HG03025 (cell line): Measurements from ENCODE around the gene POLR2F.
"Not testable (repeated sequence)": the region's sequence is repeated elsewhere in the genome, so short reads cannot be mapped to it uniquely, and the experiment has no call there.

Source experiments
- ATAC-seq: cut with Tn5 transposase; IDR thresholded peaks from one replicate; pipeline ENCODE4 v1.9.1; 2021; ENCODE audit warnings: mild to moderate bottlenecking, moderate library complexity; ENCODE audit not compliant: unreplicated experiment, low FRiP score

Gene POLR2F

DNA sequence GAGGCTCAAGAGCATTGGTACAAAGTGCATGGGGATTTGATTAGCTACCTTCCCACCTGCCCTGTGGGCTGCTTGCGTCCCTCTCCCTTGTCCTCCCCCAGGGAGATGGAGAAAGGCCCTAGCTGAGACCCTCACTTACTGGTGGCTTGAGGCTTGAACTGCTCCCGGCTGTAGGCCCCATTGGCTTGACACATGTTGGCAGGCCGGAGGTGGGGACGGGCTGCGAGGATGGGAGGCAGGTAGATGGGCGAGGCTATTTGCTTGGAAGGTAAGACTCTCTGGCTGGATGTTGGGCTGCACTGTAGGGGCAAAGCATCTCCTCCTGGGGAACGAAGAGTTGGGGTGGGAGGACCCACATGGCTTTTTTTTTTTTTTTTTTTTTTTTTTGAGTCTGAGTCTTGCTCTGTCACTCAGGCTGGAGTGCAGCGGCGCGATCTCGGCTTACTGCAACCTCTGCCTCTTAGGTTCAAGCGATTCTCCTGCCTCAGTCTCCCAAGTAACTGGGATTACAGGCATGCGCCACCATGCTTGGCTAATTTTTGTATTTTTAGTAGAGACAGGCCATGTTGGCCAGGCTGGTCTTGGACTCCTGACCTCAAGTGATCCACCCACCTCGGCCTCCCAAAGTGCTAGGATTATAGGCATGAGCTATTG is 6.2 kb upstream of the POLR2F start:
- ATAC-seq, result not testable (repeated sequence)

DNA sequence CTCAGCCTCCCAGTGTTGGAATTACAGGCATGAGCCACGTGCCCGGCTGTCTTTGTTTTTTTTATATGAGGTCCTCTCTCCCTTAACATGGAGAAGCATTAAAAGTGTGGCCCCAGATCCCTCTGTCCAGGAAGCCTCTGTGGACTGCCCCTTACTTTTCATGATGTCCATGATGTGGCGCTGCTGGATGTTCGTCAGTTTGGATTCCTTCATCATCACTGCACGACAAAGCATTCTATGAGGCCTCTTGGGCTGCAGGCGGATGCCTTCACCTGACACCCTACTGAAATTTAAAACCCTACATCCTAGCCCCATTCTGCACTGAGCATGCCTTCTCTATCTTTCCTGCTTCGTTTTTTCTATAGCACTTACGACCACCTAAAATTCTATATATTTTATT is 2.2 kb upstream of the POLR2F start:
- ATAC-seq, result no peak

DNA sequence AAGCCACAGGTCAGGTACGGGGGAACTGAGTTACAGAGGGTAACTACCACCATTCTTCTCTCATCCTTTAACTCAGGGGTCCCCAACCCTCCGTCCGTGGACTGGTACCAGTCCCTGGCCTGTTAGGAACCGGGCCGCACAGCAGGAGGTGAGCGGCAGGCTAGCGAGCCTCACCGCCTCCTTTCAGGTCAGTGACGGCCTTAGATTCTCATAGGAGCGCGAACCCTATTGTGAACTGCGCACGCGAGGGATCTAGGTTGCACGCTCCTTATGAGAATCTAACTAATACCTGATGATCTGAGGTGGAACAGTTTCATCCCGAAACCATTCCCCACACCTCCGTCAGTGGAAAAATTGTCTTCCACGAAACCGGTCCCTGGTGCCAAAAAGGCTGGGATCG is 870 bp upstream of the POLR2F start:
- not testable (repeated sequence) for ATAC-seq

DNA sequence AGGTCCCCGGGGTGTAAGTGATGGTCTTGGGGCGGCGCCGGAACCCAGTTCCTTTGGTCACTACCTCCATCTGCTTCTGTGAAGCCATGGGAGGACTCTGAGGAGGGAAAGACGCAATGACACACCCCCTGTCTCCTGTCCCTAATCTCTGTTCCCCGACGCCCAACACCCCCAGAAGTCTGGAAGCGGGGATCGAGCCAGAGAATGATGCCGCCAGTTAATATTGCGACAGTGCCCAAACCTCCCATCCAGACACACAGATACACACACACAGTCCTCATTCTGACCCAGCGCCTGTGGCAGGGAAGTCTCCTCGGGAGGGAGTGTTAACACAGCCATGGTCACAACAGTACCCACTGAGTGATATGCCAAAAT is 450 bp upstream of the POLR2F start:
- peak; percentile 34 for ATAC-seq

DNA sequence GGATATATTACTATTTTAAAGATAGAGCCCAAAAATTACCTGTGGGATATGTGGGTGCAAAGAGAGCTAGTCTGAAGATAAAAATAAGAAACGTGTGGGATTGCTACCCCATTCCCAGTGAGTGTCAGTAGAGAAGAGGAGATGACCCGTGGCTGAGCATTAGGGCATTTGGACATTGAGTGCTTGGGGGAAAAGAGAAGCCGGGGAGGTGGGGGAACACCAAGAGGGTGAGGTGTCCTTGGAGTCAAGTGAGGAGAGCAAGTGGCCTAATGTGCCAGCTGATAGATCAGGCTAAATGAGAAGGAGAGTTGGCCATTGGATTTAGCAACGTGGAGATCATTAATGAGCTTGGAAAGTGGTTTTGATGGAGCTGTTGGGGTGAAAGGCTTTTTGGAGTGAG is 1.2 kb downstream of the POLR2F start:
- no peak for ATAC-seq

DNA sequence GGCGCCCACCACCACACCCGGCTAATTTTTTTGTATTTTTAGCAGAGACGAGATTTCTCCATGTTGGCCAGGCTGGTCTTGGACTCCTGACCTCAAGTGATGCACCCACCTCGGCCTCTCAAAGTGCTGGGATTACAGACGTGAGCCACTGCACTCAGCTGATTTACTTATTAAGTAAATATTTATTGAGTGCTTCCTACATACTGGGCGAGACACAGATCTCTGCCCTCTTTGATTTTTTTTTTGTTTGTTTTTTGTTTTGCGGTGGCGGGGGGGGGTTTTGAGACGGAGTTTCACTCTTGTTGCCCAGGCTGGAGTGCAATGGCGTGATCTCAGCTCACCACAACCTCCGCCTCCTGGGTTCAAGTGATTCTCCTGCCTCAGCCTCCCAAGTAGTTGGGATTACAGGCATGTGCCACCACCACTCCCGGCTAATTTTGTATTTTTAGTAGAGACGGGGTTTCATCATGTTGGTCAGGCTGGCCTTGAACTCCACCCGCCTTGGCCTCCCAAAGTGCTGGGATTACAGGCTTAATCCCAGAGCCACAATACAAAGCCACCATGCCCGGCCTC is 2.4 kb downstream of the POLR2F start:
- not testable (repeated sequence) for ATAC-seq

DNA sequence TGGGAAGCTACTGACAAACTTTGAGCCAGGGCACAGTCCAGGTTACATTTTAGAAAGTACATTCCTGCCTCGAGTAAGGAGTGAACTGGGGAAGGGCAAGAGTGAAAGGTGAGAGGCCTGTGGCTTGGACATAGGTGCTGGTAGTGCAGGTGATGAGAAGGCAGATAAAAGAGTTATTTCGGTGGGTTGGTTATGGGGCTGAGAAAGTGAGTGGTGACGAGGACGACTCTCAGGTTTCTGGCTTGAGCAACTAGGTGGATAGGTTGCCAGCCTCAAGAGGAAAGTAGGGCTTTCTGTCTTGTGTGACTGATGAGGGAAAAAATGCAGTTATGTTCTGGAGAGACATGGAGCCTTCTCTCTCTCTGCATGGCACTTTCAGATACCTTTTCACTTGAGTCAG is 3.7 kb downstream of the POLR2F start:
- no peak for ATAC-seq

DNA sequence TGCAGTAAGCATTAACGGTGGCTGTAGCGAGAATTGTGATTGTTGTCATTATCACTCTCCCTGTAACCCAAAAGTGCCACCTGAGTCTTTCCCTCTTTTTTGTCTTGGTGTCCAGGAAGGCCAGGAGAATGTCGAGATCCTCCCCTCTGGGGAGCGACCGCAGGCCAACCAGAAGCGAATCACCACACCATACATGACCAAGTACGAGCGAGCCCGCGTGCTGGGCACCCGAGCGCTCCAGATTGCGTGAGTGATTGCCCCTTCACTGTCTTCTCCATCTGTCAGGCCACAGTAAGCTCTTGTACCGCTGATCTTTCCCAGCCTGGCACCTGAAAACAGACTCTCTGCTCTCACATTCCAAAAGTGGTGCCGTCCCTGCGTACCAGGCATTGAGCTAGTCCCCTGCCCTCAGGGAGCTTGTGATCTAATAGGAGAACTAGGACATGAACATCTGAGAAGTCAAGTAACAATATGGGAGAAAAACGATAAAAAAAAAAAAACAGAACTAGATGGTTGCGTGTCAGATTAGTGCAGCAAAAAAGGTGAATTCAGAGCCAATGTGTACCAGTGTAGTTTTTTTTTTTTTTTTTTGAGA is 5.8 kb downstream of the POLR2F start:
- ATAC-seq, result no peak

DNA sequence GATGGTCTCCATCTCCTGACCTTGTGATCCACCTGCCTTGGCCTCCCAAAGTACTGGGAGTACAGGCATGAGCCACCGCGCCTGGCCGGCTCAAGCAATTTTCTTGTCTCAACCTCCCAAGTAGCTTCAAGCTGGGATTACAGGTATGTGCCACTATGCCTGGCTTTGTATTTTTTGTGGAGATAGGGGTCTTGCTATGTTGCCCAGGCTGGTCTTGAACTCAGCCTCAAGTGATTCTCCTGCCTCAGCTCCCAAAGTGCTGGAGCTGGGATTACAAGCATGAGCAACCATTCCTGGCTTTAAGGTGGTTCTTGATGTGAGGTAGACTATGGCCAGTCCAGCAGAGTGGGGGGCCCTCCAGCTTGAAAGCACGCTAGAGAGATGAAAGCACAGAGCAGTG is 7.6 kb downstream of the POLR2F start:
- ATAC-seq, result no peak

DNA sequence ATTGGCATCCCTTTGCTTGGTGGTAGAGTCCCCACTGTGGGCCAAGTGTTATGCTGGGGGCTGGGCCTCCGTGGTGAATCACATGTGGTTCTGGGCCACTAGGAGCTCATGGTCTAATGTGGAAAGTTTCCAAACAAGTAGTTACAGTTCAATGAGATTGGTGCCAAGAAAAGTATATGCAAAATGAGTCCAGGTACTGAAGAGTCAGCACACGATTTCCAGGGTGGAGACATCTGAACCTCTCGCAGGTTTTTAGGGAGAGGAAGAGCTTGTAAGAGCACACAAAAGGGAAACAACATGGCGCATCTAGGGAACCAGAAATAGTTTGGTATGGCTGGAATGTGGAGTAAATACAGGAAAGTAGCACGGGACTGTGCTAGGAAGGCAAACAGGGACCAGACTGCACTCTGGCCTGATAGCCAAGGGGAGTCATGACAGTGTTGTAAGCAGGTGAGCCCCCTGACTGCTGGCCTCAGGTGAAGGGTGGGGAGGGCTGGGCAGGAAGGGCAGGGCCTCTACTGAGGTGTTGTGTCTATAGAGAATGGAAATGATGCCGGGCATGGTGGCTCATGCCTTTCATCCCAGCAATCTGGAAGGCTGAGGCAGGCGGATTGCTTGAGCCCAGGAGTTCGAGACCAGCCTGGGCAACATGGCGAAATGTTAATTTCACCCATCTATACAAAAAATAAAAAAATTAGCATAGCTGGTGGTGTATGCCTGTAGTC is 12.6 kb downstream of the POLR2F start:
- no peak for ATAC-seq

DNA sequence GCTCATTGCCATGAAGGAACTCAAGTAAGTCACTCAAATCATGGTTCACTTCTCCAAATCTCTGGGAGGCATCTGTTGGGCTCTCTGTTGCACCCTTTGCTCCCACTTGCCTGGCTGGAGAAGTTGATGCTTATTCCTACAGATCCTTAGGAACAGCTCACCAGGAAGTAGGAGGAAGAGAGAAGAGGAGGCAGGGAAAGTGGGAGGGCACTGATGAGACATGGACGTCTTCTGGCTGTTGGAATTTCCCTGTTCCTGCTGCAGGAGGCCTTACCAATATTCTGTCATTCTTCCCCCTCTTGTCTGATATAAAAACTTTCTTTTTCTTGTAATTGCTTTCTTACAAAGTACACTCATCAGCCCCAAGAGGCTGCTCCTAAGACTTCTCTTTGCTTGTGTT is 13.6 kb downstream of the POLR2F start:
- no peak for ATAC-seq

DNA sequence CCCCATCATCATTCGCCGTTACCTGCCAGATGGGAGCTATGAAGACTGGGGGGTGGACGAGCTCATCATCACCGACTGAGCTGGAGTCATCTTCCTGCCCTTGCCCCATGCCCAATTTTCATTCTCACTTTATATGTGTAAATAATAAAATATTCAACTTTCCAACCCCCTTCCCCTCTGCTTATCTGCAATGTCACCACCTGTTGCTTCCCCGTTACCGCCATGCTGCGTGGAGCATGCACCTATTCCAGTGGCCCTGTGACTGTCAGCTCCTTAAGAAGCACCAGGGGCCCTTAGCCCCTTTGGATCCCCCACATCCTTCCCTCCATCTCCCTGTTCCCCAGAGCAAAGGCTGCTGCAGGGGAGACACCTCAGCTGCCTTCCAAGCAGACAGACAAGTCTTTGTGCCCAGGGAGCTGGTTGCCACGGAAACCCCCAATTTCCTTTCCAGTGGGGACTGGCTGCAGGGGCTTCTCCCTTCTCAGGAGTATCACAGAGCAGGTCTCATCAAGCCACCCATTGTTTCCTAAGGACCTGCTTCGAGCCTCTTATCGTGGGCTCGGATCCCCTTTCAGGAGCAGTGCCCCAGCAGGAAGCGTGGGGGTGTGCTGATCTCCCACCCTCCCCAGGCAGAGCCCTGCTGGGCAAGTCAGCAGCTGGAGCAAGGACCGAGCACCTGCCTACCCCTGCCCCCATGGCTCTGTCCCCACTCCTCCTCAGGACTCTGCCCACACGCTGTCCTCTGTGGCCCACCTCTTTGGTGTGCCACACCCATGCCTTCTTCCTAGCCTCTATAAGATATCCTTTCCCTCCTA is 14.3 kb downstream of the POLR2F start:
- no peak for ATAC-seq

DNA sequence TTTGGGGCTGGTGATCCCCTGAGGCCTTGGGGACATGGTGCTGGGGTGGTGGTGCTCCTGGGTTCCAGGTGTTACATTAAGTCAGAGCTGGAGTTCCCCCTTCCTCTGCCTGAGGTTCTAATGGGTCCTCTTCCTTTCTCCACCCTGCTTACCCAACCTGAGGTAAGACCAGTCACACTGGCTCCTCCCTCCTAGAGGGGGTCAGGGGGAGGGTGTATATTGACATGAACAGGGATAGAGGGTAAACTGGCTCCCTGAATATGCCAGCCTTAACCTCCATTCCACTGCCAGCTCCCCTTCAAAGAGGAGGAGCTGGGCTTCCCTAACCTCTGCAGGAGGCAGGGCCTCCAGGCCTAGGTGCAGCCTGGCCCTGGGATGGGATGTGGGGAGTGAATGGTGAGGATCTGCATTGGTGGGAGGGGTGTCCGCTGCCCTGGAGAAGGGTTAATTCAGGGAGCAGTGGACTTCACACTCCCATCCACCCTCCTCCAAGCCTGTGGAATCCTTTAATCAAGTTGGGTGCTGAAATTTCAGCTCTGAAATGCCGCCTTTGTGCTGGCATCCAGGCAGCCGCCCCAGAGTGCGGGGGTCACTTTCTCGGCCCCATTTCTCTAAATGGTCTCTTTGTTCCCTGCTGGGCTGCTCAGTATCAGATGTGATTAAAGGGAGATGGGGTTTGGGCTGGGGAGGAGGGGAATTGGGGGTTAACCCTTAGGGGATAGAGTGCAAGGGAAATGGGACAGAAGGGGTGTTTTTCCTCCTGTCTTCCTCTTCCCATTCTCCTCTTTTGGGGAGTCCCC is 15.2 kb downstream of the POLR2F start:
- no peak for ATAC-seq

DNA sequence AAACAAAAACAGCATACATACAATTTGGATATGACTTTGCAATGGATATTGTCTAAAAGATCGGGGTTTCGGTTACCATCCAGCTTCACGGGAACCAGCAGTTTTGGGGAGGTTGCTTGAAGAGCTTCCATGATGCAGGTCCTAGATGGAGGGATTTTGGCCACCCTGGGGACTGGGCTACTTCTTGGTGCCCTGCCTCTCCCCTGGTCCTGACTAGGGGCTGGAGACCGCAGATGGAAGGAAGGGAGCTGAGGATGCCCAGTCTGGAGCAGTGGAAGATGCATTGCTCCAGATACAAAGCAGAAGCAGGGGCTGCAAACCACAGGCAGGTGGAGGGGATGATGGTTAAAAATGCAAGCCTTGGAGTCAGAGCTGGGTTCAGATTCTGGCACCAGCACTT is 17.4 kb downstream of the POLR2F start:
- no peak for ATAC-seq

DNA sequence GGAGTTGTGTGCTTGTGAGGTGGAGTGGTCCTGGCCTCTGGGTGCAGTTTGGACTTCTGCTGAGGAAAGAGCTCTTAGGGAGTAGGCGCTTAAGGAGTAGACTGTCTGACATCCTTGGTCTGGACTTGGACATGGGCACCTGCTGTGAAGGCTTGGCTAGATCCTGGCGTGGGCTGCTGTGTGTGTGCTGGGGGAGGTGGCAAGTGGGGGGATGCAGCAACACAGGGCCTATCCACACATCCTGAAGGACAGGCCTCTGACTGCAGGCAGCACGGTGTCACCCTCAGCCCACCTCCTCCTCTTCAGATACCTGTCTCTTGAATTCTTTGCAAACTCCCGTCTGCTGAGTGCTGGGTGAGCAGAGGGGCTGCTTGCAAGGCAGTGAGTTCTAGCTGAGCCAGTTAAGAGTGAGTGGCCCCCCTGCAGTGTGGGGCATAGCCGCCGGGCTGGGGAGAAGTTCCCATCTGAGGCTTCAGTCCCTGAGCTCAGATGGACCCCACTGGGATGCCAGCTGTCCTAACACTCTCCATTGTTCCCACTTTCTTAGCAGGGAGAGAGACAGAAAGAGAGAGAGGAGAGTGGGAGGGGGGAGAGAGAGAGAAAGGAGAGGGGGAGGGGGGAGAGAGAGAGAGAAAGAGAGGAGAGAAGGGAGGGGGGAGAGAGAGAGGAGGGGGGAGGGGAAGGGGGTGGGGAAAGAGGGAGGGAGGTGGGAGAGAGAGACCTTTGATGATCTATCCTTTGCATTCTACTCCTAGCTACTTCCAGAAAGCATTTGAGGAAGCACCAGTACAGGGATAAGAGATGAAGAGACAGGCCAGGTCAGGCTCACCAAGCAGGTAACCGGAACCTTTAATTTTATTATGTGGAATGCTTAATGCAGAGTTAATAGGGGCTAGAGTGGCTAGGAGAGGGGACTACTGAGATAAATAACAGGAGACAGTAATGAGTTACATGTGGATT is 18.3 kb downstream of the POLR2F start:
- ATAC-seq, result no peak

DNA sequence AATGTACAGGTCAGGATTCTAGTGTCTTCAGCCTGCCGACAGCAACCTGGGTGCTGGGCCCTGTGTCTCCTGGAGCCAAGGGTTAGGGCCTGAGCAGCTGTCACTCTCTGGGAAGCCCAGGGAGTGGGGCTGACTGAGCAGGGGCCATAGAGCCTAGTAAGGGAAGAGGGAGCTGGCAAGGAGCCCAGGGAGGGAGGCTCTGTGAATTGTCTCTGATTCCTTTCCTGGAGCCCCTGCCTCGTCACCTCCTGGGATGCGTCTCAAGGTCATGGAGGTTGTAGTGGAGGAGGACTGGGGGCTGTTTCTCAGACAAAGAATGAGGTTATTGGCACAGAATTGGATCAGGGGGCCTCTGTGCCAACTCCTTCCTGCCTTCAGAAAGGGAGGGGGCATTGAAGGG is 19.0 kb downstream of the POLR2F start:
- no peak for ATAC-seq

DNA sequence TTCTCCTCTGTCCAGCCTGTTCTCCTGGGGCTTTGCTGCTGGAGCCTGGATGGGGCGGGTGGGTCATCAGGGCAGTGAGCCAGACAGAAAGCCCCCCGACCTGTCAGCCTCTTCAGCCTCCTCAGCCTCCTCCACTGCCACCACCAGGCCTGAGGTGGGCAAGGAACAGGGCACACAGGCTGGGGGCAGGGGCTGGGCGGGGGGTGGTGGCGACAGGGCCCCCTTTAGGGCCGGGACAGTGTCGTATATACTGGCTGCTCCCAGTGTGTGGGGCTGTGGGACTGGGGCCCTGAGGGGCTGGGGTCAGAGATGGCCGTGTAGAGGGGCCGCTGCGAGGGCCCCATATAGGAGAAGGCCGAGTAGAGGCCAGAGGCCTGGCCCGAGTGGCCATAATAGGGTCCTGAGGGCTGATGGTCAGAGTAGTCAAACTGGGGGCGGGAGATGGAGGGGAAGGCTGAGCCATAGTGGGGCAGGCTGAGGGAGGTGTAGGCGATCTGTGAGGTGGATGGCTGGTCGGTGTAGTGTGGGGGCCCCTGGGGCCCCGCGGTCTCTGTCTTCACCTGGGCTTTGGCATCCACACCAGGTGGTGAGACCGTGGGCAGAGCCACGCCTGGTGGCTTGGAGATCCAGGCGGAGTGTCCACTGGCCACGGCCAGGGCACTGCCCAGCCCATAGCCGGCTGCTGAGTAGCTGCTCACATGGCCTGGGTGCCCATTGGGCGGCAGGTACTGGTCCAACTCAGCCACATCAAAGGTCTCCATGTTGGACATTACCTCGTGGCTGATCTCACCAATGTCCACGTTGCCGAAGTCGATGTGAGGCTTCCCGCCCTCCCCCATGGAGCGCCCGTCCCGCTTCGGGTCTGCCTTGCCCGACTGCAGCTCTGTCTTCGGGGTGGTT is 20.0 kb downstream of the POLR2F start:
- ATAC-seq, result no peak

DNA sequence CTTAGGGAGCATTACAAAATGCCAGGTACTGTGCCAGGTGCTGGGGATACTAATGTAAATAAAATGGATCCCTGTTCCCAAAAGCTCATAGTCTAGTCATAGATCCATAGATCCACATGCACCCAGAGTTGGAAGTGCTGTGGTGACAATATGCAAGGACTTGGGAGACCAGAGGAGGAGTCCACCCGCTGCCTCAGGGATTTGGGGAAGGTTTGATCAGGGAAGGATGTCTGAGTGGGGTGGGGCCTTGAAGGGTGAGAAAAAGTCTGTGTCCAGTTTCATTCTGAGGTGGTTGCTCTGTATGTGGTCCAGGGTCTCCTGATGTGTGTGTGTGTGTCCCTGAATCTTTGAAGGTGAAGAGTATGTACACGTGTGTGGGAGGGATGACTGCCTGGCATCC is 21.7 kb downstream of the POLR2F start:
- ATAC-seq, result no peak
